HG03469 (cell line): Measurements from ENCODE around the gene IFITM1.
"Not testable (repeated sequence)": the region's sequence is repeated elsewhere in the genome, so short reads cannot be mapped to it uniquely, and the experiment has no call there.

Experiments used
- ATAC-seq: cut with Tn5 transposase; IDR thresholded peaks from one replicate; pipeline ENCODE4 v1.9.1; 2021; ENCODE audit warnings: mild to moderate bottlenecking, moderate library complexity, moderate number of reproducible peaks; ENCODE audit not compliant: unreplicated experiment

The IFITM1 gene

GRCh38 chr11:293852-294661 is 19.8 kb upstream of the IFITM1 start:
- no peak for ATAC-seq

GRCh38 chr11:294780-295179 is 19.1 kb upstream of the IFITM1 start:
- ATAC-seq, result no peak

- ATAC-seq, result no peak
Observed at GRCh38 chr11:295351-296170, 18.3 kb upstream of the IFITM1 start.

- ATAC-seq, result no peak
Observed at GRCh38 chr11:296171-297050, 17.4 kb upstream of the IFITM1 start.

- no peak for ATAC-seq
Observed at GRCh38 chr11:297051-297585, 16.7 kb upstream of the IFITM1 start.

- ATAC-seq, result no peak
Observed at GRCh38 chr11:297586-298405, 16.0 kb upstream of the IFITM1 start.

GRCh38 chr11:298406-299065 is 15.3 kb upstream of the IFITM1 start:
- no peak for ATAC-seq

- ATAC-seq, result no peak
Observed at GRCh38 chr11:299081-299891, 14.6 kb upstream of the IFITM1 start, which contains the start of gene IFITM5. IFITM5 (minus strand) TSS chr11:299526; CDS start chr11:299490, 36 bp downstream.

GRCh38 chr11:299951-300735 is 13.7 kb upstream of the IFITM1 start:
- no peak for ATAC-seq

GRCh38 chr11:303363-303762 is 10.5 kb upstream of the IFITM1 start:
- ATAC-seq, result no peak

- ATAC-seq, result no peak
Observed at GRCh38 chr11:304061-304506, 9.8 kb upstream of the IFITM1 start.

- ATAC-seq, result no peak
Observed at GRCh38 chr11:304915-305843, 8.7 kb upstream of the IFITM1 start.

GRCh38 chr11:305844-306211 is 8.0 kb upstream of the IFITM1 start:
- ATAC-seq, result no peak

GRCh38 chr11:306645-307371 is 7.0 kb upstream of the IFITM1 start:
- no peak for ATAC-seq

GRCh38 chr11:307766-308708 is 5.8 kb upstream of the IFITM1 start, which contains the start of gene IFITM2:
IFITM2 (plus strand) TSS chr11:307816; CDS start chr11:308193, 377 bp downstream.
- ATAC-seq, result not testable (repeated sequence)
